Activated T-helper 17 cell treated with anti-CD3 and anti-CD28 coated beads, Interleukin-2, amount 50 U/mL, for 72 hours (primary cell): ENCODE results near the gene PNPLA5. TPM values are rescaled to one million over a fixed set of nuclear protein-coding genes. Genes with fewer than 3 reads are reported as not detected.

Source experiments
- ATAC-seq: fragments of 150-1000 bp; cut with Tn5 transposase; replicated peaks from 2 replicates; pipeline ENCODE4 v1.10.0; 2021; ENCODE audit warnings: mild to moderate bottlenecking, moderate library complexity
- H3K27ac Mint-ChIP-seq: one replicate; pipeline ENCODE4 v1.8.0; 2022; ENCODE audit warnings: mixed read lengths
- H3K27me3 Mint-ChIP-seq: one replicate; pipeline ENCODE4 v1.8.0; 2022; ENCODE audit warnings: mixed read lengths
- H3K36me3 Mint-ChIP-seq: one replicate; pipeline ENCODE4 v1.8.0; 2022; ENCODE audit warnings: low read depth, mild to moderate bottlenecking, mixed read lengths
- H3K4me1 Mint-ChIP-seq: one replicate; pipeline ENCODE4 v1.8.0; 2022; ENCODE audit warnings: mixed read lengths
- H3K4me3 Mint-ChIP-seq: one replicate; pipeline ENCODE4 v1.8.0; 2022; ENCODE audit warnings: mild to moderate bottlenecking, mixed read lengths
- H3K9me3 Mint-ChIP-seq: one replicate; pipeline ENCODE4 v1.8.0; 2022; ENCODE audit warnings: mixed read lengths
- total RNA-seq, 2 donors: library from RNA; stranded (reverse); gene quantifications; one replicate each; pipeline ENCODE4 v1.2.3, GENCODE V29; 2022

The PNPLA5 gene
- total RNA-seq, 2 donors from 2014 or later, result not detected

DNA sequence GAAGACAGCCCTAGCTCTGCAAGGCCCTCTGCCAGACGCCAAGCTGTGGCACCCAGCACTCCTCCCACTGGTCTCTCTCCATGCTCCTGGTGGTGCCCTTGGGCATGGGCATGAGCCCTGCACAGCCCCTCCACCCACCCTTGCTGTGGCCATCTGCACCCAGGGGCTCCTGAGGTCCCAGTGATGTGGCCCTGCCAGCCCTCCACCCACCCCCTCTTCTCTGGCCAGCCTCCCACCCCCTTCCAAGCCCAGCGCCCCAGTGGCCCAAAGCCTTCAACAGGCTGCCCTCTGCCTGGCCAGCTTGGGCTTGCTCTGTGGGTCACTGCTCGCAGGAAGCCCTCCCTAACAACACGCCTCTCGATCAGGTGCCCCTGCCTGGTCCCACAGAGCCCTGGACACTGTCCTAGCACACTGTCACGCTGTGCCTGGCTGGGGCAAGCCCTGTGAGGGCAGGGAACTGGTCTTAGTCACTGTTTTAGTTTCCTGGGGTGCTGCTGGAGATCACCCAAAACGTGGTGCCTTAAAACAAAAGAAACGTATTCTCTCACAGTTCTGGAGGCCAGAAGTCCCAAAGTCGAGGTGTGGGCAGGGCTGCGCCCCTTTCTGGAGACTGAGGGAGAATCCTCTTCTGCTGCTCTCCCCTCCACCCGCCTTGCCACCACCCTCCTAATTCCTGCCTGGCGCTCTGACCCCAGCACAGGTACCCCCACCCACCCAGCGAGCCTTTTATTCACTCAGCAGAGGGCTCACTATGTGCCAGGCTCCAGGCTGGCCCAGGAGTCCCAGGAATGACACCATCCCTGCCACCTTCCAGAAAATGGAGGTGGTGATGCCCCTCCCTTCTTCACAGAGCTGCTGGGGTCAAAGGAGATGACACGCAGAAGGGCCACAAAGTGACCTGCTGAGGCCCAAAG is 44.2 kb downstream of the PNPLA5 start:
- Mint-ChIP-seq H3K9me3 (no peaks in the 10 kb centered on the region), H3K27ac (no peak overlapping the region), H3K4me1 (no peaks in the 10 kb centered on the region), H3K27me3 (peaks cover 24% of the 10 kb centered on the region), H3K36me3 (no peaks in the 10 kb centered on the region), H3K4me3 (no peak overlapping the region)
- ATAC-seq, result no peak

DNA sequence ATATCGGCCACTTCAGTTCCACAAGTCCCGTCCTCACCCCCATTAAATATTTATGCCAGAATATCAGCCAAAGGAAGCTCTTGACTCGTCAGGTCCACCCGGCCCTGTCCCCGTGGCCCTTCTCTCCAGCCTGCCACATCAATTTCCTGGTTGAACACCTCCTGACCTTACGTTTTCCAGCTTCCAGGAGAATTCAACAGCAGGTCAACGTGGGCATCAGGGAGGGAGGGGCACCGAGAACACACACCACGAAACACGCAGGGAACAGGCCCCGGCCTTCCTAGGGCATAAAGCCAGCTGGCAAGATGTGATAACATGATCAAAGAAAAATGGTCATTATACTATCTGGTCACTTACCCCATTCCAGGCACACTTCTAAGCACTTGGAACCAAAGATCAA is 44.8 kb downstream of the PNPLA5 start:
- no peak overlapping the region for H3K27ac Mint-ChIP-seq
- no peak overlapping the region for H3K4me3 Mint-ChIP-seq
- peaks cover 23% of the 10 kb centered on the region for H3K27me3 Mint-ChIP-seq
- no peaks in the 10 kb centered on the region for H3K36me3 Mint-ChIP-seq
- H3K4me1 Mint-ChIP-seq, result no peaks in the 10 kb centered on the region
- ATAC-seq, result no peak
- no peaks in the 10 kb centered on the region for H3K9me3 Mint-ChIP-seq

DNA sequence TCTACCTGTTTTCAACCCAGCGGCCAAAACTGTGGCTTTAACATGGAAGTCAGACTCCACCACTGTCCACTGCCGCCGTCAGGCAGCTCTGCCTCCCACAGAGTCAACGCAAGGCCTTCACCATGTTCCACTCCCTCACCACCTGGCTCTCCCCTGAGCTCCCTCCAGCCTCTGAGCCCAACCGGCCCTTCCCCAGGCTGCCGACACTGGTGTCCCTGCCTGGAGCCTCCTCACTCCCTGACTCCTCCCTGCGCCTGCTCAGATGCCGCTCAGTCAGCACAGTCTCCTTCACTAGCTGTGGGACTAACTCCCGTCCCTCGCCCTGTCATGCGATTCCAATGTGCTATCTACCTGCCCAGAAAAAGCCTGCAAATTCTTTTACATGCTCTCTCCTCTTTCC is 45.8 kb downstream of the PNPLA5 start:
- H3K4me3 Mint-ChIP-seq, result no peak overlapping the region

DNA sequence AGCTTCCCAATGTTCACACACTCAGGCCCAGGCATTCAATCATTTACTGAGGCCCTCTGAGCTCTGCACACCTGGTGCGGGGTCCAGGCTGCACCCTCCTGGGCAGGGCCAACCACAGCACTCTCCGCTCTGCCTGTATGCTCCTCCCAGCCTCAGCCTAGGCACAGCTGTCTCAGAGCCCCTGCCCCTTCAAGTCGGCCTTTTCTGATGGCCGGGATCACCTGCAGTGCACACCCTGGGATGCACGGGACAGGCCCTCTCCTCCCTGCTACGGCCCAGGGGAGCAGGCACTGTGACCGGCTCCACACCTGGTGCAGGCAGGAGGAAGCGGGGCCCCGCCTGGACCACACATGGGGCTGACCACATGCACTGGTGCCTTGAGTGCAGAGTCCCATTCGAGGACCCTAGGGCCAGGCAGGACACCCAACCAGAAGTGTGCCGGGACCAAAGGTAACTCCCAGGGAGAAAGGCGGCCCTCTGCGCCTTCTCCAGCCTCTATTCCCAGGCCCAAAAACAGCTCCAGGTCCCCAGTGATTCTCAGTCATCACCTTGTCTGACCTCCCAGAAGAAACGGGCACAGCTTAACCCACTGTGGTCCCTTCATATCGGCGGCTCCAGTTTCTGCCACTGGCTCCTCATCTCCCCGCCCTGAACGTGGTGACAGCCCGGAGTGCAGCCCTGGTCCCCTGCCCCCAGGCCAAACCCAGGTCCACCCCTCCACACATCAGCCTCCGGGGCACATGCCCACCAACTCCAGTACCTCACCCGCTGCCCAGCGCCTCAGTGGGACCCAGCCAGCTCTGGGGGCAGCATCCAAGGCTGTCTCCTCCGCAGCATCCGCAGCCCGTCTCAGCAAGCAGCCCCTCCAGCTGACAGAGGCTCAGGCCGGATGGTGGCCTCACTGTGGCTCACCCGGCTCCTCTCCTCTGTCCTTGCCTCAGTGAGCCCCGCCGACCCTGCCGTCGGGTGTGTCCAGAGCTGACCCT is 47.0 kb downstream of the PNPLA5 start:
- Mint-ChIP-seq H3K27ac (no peak overlapping the region), H3K9me3 (no peaks in the 10 kb centered on the region), H3K4me3 (no peak overlapping the region), H3K4me1 (no peaks in the 10 kb centered on the region), H3K27me3 (peaks cover 8% of the 10 kb centered on the region), H3K36me3 (no peaks in the 10 kb centered on the region)
- no peak for ATAC-seq

More for the DNA sequence above, 45.8 kb downstream of the PNPLA5 start:
- H3K4me1 Mint-ChIP-seq, result no peaks in the 10 kb centered on the region
- no peak overlapping the region for H3K27ac Mint-ChIP-seq
- H3K9me3 Mint-ChIP-seq, result no peaks in the 10 kb centered on the region
- no peaks in the 10 kb centered on the region for H3K36me3 Mint-ChIP-seq
- H3K27me3 Mint-ChIP-seq, result peaks cover 16% of the 10 kb centered on the region
- no peak for ATAC-seq

DNA sequence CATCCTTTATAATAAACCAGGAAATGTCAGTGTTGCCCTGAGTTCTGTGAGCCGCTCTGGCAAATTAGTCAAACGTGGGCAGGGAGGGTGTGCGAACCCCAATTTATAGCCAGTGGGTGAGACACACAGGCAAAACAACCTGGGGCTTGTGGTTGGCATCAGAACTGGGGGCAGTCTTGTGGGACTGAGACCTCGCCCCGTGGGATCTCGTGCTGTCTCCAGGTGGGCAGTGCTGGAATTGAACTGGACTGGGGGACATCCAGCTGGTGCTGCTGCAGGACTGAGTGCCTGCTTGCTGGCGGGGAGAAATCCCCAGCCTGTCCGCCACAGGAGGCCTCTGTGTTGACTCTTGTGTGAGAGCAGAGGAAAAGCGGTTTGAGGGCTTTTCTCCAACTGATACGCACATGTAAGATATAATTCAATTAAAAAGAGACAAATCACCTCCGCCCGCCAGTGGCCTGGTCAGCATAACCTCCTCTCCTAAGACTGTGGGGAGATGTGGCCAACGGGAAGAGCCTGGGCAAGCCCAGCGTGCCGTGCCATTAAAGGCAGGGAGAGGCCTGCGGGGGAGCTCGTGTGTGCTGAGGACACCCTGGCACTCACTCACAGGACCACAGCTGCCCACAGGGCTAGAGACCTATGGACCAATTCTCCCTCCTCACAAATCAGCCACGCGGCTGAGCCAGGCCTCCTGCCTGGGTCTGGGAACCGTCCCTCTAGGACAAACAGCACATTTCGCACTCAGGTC is 47.9 kb downstream of the PNPLA5 start:
- Mint-ChIP-seq H3K4me1 (no peaks in the 10 kb centered on the region), H3K9me3 (no peaks in the 10 kb centered on the region), H3K36me3 (no peaks in the 10 kb centered on the region), H3K4me3 (no peak overlapping the region), H3K27ac (no peak overlapping the region), H3K27me3 (peaks cover 6% of the 10 kb centered on the region)
- no peak for ATAC-seq

DNA sequence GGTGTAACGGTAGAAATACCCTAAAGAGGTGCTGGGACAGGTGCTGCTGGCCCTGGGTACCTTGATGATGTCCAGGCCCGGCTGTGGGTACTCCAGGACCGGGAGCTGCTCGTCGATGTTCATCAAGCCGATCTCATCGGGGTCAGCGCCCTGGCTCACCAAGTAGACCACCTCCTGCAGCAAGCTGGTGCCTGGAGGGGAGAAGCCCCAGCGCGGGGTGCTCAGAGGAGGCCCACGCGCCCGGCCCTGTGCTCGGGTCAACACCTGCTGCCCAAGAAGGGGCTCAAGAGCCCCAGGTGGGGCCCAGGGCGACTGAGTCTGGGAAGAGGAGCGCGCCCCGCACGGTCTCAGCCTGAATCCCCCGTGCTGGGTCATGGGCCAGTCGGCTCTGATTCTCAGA is 50.1 kb downstream of the PNPLA5 start:
- Mint-ChIP-seq H3K9me3 (no peaks in the 10 kb centered on the region), H3K27me3 (peaks cover 4% of the 10 kb centered on the region), H3K4me3 (no peak overlapping the region), H3K27ac (no peak overlapping the region), H3K36me3 (no peaks in the 10 kb centered on the region), H3K4me1 (no peaks in the 10 kb centered on the region)
- no peak for ATAC-seq

DNA sequence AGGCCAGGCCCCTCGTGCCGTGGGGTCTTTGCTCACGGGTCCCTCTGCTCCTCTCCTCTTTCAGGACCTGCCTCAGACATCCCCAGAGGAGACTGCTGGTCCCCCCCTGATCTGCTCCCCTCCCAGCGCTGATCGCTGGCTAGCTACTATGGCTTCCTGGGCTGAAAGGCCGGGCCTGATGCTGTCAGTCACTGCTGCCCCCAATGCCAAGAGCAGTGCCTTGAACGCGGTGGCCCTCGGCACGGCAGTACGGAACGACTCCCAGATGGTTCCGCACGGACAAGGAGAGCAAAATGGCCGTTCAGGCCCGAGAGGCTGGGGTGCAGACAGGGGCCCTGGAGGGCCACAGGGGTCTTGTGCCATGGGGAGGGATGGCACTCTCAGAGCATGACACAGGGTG is 51.0 kb downstream of the PNPLA5 start:
- H3K9me3 Mint-ChIP-seq, result no peaks in the 10 kb centered on the region
- no peak for ATAC-seq
- no peak overlapping the region for H3K4me3 Mint-ChIP-seq
- H3K4me1 Mint-ChIP-seq, result no peaks in the 10 kb centered on the region
- H3K27ac Mint-ChIP-seq, result no peak overlapping the region
- H3K27me3 Mint-ChIP-seq, result no peaks in the 10 kb centered on the region
- H3K36me3 Mint-ChIP-seq, result no peaks in the 10 kb centered on the region

DNA sequence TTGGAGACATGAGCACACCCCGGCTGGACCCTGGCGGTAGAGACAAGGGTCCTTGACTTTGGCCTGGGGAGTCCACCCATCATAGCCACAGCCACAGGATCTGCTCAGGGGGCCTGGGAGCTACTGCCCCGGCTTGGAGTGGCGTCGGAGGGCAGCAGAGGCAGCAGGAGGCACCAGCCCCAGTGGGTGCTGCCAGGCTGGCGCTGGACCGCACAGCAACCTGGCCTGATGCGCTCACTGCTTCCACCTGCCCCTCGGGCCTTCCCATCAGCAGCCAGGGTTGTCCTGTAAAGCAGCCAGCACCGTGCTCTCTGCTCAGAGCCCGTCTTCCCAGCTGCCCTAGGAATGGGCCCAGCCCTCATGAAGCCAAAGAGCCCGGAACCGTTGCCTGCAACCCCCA is 51.4 kb downstream of the PNPLA5 start:
- no peaks in the 10 kb centered on the region for H3K9me3 Mint-ChIP-seq
- no peaks in the 10 kb centered on the region for H3K27me3 Mint-ChIP-seq
- H3K4me1 Mint-ChIP-seq, result no peaks in the 10 kb centered on the region
- no peak overlapping the region for H3K4me3 Mint-ChIP-seq
- no peak for ATAC-seq
- no peak overlapping the region for H3K27ac Mint-ChIP-seq
- H3K36me3 Mint-ChIP-seq, result no peaks in the 10 kb centered on the region

DNA sequence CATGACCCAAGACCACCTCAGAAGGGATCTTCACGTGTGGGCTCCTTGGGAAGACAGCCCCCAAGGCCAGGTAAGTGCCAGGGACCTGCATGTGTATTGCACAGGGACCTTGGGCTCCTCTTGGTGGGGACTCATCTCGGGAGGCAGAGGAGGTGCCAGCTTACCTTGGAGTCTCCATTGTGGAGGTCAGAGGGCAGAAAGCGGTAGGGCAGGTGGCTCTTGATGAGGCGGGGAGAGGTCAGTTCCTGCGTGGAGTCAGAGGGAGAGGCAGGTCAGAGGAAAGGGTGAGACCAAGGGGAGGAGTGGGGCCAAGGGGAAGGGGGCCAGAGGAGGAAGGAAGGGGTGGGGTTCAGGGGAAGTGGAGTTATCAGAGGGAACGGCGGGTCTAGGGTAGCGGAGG is 52.0 kb downstream of the PNPLA5 start:
- no peak overlapping the region for H3K27ac Mint-ChIP-seq
- no peak overlapping the region for H3K4me3 Mint-ChIP-seq
- no peaks in the 10 kb centered on the region for H3K36me3 Mint-ChIP-seq
- ATAC-seq, result no peak
- H3K27me3 Mint-ChIP-seq, result no peaks in the 10 kb centered on the region
- no peaks in the 10 kb centered on the region for H3K4me1 Mint-ChIP-seq
- no peaks in the 10 kb centered on the region for H3K9me3 Mint-ChIP-seq

DNA sequence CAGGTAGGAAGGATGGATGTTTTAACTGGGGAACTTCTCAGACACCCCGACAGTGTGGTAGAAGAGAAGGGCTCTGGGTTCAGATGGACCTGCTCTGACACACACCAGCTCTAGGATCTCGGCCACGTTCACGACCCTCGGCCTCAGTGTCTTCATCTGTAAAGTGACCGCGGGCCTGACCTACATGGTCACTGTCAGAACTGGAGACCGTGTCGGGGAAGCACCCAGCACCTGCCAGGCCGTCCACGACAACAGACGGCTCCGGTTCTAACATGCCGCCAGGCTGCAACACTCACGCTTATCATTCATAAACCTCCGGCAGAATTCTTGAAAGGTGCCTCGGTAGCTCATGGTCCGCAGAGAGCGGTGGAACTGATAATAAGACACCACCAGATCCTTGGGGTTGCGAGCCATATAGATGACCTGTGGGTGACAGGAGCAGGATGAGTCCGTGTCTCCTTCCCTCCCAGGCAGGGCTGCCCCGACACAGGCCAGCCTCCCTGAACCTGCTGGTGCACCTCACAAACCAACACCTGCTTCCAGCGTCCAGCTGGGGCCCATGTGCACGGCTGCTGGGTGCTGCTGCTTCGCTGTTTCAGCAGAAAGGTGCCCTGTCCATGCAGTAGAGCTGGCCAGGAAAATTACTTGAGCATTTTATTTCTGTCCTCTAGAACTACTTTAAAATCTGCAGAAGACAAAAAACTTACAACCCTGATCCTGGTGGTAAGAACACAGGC is 53.1 kb downstream of the PNPLA5 start:
- Mint-ChIP-seq H3K27me3 (no peaks in the 10 kb centered on the region), H3K4me1 (no peaks in the 10 kb centered on the region), H3K9me3 (no peaks in the 10 kb centered on the region), H3K36me3 (no peaks in the 10 kb centered on the region), H3K27ac (no peak overlapping the region), H3K4me3 (no peak overlapping the region)
- ATAC-seq, result no peak

DNA sequence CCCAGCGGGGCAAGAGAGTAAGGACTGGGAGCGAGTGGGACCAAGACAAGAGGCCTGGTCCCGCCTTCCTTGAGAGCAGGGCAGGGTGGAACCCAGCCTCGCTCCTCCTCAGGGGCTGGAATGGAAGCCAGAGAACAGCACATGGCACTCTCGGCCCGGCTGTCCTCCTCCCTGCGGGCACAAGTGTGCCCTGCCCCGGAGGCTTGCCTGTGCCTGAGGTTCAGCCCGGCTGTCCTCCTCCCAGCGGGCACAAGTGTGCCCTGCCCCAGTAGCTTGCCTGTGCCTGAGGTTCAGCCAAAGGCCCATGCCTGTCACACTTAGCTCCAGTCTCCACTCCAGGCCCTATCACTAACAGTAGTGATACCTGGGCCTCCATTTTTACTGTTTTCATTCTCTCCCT is 53.7 kb downstream of the PNPLA5 start:
- ATAC-seq, result no peak
- Mint-ChIP-seq H3K9me3 (no peaks in the 10 kb centered on the region), H3K36me3 (no peaks in the 10 kb centered on the region), H3K4me3 (no peak overlapping the region), H3K27ac (no peak overlapping the region), H3K27me3 (no peaks in the 10 kb centered on the region), H3K4me1 (no peaks in the 10 kb centered on the region)

DNA sequence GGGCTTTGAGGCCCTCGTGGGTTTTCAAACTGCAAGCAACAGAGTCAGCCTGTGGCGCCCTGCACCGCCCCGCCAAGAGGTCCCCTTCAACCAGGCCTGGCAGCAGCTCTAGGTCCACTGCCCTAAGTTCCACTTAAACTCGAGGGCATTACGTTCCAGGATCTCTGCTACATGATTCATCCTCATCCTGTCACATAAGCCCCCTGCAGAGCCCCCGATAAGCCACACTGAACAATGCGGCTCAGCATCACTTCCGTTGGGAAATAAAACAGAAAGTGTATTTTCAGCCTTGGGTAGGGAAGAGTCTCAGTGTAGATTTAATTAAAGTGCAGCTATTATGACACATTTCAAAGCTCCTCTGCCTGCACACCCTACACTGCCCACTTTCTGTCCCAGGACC is 54.1 kb downstream of the PNPLA5 start:
- no peak for ATAC-seq
- H3K4me1 Mint-ChIP-seq, result no peaks in the 10 kb centered on the region
- H3K27me3 Mint-ChIP-seq, result peaks cover 4% of the 10 kb centered on the region
- no peak overlapping the region for H3K27ac Mint-ChIP-seq
- H3K36me3 Mint-ChIP-seq, result no peaks in the 10 kb centered on the region
- H3K9me3 Mint-ChIP-seq, result no peaks in the 10 kb centered on the region
- no peak overlapping the region for H3K4me3 Mint-ChIP-seq

DNA sequence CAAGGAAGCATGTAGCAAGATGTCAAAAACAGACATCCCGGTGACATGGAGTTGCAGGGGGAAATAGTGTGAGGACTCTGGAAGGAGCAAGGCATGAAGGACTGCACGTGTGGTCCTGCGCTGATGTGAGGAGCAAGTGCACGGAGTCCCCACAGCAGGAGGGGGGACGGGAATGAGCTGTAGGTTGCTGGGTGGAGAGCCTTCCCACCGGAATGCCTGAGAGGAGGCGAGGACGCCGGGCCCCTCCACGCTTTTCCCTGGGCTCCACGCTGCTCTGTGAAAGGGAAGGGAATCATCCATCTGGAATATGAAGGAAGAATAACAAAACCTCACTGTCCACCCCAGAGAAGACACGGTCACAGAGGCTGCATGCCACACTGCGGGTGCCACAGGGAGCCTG is 56.1 kb downstream of the PNPLA5 start:
- Mint-ChIP-seq H3K27me3 (peaks cover 4% of the 10 kb centered on the region), H3K4me3 (no peak overlapping the region), H3K4me1 (no peaks in the 10 kb centered on the region), H3K27ac (no peak overlapping the region), H3K9me3 (no peaks in the 10 kb centered on the region), H3K36me3 (no peaks in the 10 kb centered on the region)
- ATAC-seq, result no peak

DNA sequence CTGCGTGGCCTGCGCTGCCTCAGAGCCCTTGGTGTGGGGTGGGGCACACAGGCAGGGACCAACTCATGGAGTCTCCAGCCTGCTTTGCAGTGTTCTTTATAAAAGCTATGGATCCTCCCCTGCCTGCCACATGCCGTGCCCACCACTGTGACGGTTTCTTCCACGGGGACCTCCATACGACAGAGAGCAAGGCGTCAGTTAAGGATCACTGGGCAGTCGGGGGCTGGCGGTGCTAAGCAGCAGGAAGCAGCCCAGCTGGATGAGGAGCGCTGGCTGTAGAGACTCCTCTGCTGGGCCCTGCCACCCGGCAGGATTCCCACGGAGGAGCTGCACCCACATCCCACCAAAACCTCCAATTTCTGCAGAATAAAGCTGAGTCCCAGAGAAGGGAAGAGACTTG is 56.6 kb downstream of the PNPLA5 start:
- H3K9me3 Mint-ChIP-seq, result no peaks in the 10 kb centered on the region
- H3K4me3 Mint-ChIP-seq, result no peak overlapping the region
- H3K27me3 Mint-ChIP-seq, result peaks cover 4% of the 10 kb centered on the region
- ATAC-seq, result no peak
- H3K36me3 Mint-ChIP-seq, result no peaks in the 10 kb centered on the region
- H3K27ac Mint-ChIP-seq, result no peak overlapping the region
- no peaks in the 10 kb centered on the region for H3K4me1 Mint-ChIP-seq
